HFF-Myc (cell line): ENCODE data around the gene CHDH.

Experiments
- DNase-seq: peaks from one replicate; pipeline ENCODE4 v3.0.0-alpha.2; 2011; ENCODE audit warnings: low read depth; ENCODE audit errors: extremely low read depth
- H3K4me3 ChIP-seq: replicated peaks from 2 replicates; pipeline ENCODE4 v1.5.1; 2011; ENCODE audit warnings: low read depth, mild to moderate bottlenecking, control low read depth, low read length
- TF ChIP-seq, protein P1 (sequence below): IDR thresholded peaks from 2 replicates; pipeline ENCODE4 v1.5.1; 2012; ENCODE audit warnings: mild to moderate bottlenecking, low read depth, low read length, control low read depth; ENCODE audit errors: missing control alignments

The CHDH gene

GRCh38 chr3:53846134-53846850 is at the start of gene CHDH, which contains the start of gene IL17RB:
CHDH (minus strand) TSS chr3:53846419; CDS start chr3:53824008, 22,411 bp downstream.
IL17RB (plus strand) TSS chr3:53846568; CDS start chr3:53846589, 21 bp downstream.
- no peak for DNase-seq
- TF ChIP-seq, protein P1, sequence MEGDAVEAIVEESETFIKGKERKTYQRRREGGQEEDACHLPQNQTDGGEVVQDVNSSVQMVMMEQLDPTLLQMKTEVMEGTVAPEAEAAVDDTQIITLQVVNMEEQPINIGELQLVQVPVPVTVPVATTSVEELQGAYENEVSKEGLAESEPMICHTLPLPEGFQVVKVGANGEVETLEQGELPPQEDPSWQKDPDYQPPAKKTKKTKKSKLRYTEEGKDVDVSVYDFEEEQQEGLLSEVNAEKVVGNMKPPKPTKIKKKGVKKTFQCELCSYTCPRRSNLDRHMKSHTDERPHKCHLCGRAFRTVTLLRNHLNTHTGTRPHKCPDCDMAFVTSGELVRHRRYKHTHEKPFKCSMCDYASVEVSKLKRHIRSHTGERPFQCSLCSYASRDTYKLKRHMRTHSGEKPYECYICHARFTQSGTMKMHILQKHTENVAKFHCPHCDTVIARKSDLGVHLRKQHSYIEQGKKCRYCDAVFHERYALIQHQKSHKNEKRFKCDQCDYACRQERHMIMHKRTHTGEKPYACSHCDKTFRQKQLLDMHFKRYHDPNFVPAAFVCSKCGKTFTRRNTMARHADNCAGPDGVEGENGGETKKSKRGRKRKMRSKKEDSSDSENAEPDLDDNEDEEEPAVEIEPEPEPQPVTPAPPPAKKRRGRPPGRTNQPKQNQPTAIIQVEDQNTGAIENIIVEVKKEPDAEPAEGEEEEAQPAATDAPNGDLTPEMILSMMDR = no peak
- H3K4me3 ChIP-seq = peak within 1 kb of the TSS; percentile 49

DNA sequence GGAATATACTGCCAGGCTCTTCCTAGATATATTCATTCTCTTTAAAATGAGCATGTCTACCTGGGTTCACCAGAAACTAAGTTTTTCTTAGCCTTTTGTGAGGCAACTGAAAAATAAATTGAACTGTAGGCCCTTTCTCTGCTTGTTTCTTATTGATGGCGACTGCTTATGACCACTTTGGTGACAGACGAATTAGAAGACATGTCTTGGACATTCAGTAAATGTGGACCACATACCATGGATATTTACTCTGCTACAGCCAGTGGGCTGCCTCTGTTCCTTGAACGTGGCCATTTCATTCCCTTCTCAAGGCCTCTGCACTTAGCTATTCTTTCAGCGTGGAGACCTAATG is 46.0 kb upstream of the CHDH start:
- TF ChIP-seq, protein P1 = no peak
- H3K4me3 ChIP-seq = peak overlapping the region; percentile 76
- no peak for DNase-seq

DNA sequence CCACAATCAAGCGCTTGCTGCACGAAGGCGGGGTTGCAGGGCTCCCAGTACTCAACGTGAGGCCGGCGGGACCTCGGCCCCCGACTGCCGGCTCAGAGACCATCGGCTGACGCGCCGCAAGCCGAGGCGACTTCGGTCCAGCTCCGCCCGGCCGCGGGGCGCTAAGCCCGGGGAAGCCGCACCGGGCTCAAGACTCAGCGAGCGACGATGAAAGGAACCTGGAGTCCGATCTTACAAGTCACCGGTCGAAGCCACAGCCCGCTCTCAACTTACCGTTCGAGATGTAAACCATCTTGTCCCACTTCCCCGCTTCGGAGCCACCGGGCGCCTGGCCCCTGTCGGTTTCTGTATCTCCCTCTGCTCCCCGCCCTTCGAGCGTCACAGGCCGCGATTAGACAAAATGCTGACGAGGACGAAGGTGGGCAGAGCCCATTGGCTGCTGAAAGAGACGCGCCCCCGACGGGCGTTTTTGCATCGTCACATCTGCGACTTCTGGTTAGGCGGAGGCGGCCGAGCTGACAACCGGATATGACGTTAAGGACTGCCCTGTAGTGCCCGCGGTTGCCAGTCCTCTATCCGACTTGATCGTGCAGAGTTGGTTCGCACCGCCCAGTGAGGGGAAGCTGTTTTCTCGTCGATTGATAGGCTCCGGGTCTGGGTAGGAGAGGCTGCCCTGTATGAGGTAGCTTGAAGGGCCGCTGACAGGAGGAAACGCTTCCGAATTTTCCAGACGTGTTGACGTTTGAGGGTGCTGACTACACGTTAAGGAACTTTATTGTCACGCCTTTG is 45.5 kb upstream of the CHDH start, which contains the start of gene SELENOK:
TSS of gene SELENOK (minus strand) at position 363 of the 789 bp plus-strand sequence.
- TF ChIP-seq, protein P1 = no peak
- DNase-seq = peak; percentile 95
- H3K4me3 ChIP-seq = peak within 1 kb of the TSS; percentile 76

DNA sequence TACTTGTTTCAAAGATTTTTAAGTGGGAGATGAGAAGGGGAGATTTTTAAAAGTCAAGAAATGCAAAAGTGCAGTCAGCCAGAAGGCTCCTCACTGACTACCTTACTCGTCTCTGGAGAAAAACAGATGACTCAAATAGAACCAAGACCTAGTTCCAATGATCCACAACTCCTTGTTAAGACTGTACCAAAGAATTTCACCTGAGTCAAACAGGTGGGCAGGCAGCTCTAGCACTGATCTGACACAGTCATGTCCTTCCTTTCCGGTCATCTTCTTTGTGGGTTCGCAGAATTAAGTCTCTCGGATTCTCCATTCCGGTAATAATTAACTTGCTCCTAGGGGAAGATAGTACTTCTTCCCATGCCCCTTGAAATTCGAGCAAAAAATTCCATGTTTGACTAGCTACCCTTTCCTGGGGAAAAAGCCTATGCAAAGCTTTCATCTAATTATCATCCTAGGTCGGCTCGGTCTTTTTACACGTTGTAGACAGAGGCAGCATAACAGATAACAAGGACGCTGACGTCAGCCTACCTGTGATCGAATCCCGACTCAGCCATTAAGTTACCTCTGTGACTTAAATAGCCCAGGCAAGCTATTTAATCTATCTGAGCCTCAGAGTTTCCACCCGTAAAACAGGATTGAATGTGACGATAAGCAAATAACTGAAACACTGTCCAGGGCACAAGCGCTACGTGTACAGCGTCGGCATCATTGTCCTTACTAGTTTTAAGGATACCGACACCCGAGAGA is 44.7 kb upstream of the CHDH start:
- DNase-seq = no peak
- H3K4me3 ChIP-seq = peak overlapping the region; percentile 76
- TF ChIP-seq, protein P1 = no peak

DNA sequence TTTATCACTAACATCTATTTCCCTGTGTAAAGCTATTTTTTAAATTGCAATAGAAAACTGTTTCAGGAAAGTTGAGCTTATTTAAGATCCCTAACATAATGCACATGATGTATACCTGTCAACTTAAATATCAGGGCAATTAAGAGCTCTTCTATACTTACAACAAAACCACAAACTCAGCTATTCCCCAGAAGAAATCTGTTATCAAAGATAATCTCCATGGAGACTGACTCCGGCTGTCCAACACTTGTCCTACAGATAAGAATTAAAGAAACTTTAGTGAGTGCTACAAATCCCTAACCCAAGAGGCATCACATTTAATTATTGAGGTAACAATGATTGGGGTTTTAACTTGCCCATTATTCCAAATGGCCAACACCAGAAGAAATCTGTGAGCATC is 42.0 kb upstream of the CHDH start:
- TF ChIP-seq, protein P1 = no peak
- no peak overlapping the region for H3K4me3 ChIP-seq
- DNase-seq = no peak

- TF ChIP-seq, protein P1 = no peak
- no peak for DNase-seq
Measured at GRCh38 chr3:53887446-53887845, 41.2 kb upstream of the CHDH start.

More at GRCh38 chr3:53887446-53887845, 41.2 kb upstream of the CHDH start:
- no peak overlapping the region for H3K4me3 ChIP-seq
